ENCODE results near the gene BHLHE23.

Gene BHLHE23

GRCh38 chr20:62971950-62972844 is 34.6 kb downstream of the BHLHE23 start:
- DNase-seq (ENCODE audit: low read depth), result peak; percentile 77

- no peak for DNase-seq (ENCODE audit: low read depth)
These were observed 35.4 kb downstream of the BHLHE23 start for GRCh38 chr20:62971211-62971949.

GRCh38 chr20:62970307-62971210 is 36.2 kb downstream of the BHLHE23 start:
- no peak for DNase-seq (ENCODE audit: low read depth)

- no peak for DNase-seq (ENCODE audit: low read depth)
These were observed 36.8 kb downstream of the BHLHE23 start for GRCh38 chr20:62969939-62970306.

- DNase-seq (ENCODE audit: low read depth), result no peak
These were observed 37.5 kb downstream of the BHLHE23 start for GRCh38 chr20:62969179-62969760.

GRCh38 chr20:62968378-62969178 is 38.2 kb downstream of the BHLHE23 start:
- no peak for DNase-seq (ENCODE audit: low read depth)

- no peak for DNase-seq (ENCODE audit: low read depth)
These were observed 39.0 kb downstream of the BHLHE23 start for GRCh38 chr20:62967628-62968351.

GRCh38 chr20:62967149-62967501 is 39.6 kb downstream of the BHLHE23 start:
- no peak for DNase-seq (ENCODE audit: low read depth)

- DNase-seq (ENCODE audit: low read depth), result no peak
These were observed 40.3 kb downstream of the BHLHE23 start for GRCh38 chr20:62966212-62967148.

- no peak for DNase-seq (ENCODE audit: low read depth)
These were observed 41.4 kb downstream of the BHLHE23 start for GRCh38 chr20:62965363-62965771.

GRCh38 chr20:62964700-62965099 is 42.1 kb downstream of the BHLHE23 start:
- no peak for DNase-seq (ENCODE audit: low read depth)

- no peak for DNase-seq (ENCODE audit: low read depth)
These were observed 43.0 kb downstream of the BHLHE23 start for GRCh38 chr20:62963614-62964397.

GRCh38 chr20:62962891-62963613 is 43.7 kb downstream of the BHLHE23 start:
- DNase-seq (ENCODE audit: low read depth), result no peak

GRCh38 chr20:62962221-62962879 is 44.4 kb downstream of the BHLHE23 start:
- DNase-seq (ENCODE audit: low read depth), result no peak

GRCh38 chr20:62961799-62962198 is 45.0 kb downstream of the BHLHE23 start:
- DNase-seq (ENCODE audit: low read depth), result no peak

- DNase-seq (ENCODE audit: low read depth), result no peak
These were observed 45.4 kb downstream of the BHLHE23 start for GRCh38 chr20:62961310-62961783.

Measured in activated T-cell treated with anti-CD3 and anti-CD28 coated beads for 1 hour (primary cell).